ENCODE measurements around the gene HMGXB4.

The HMGXB4 gene

DNA sequence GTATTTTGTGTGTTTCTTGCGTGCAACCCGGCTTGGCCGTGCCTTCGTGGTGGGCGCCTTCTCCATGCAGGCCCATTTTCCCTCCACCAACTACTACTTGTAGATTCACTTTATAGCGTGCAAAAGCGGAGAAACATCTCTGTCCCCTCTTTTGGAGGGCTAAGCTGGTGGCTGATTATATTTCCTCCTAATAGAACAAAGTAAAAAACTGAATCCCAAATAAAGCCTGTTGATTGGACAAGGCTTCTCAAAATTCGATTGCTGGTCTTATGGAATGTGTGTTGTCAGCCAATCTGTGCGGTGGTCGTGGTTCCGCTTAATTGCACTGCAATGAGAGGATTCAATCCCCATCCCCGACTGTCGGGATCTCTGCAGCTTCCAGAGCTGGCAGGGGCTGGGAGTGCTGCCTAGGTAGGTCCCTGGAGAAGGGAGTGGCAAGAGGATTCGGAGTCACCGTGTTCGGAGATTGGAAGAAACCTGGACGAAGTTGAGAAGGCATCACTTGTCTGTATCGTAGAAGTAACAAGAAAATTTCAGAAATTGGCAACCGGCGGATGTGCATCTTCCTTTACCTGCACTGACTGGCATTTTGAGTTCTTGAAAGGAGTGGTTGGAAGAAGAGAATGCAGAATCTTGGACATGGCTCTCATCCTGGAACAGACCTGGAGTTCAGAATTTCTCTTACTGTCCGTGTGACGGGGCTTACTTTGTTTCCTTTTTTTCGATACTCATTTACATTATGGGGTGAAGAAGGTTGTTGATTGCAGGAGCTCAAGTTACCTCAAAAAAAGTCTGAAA is 1.1 kb downstream of the HMGXB4 start:
- DNase-seq (ENCODE audit: low spot score): peak; percentile 20

- no peak for DNase-seq (ENCODE audit: low spot score)
These were observed 7.7 kb downstream of the HMGXB4 start for GRCh38 chr22:35264986-35265385.

DNA sequence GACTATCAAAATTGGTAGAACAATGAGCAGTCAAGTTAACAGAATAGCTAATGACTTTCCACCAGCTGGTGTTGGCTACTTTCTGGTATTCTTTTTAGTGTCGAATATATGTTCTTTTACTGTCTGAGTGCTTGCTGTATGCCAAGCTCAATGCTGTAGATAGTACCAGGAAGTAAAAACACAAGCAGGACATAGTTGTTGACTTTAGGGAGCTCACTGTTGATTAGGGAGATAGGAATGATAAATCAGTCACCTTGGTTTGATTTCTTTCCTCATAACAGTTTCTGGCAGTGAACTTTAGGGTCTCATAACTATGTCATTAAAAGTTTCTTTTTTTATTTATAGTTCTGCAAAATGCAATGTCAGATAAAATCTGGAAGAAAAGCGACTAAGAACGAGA is 9.0 kb downstream of the HMGXB4 start:
- DNase-seq (ENCODE audit: low spot score): no peak

GRCh38 chr22:35269630-35270029 is 12.3 kb downstream of the HMGXB4 start:
- DNase-seq (ENCODE audit: low spot score): no peak

DNA sequence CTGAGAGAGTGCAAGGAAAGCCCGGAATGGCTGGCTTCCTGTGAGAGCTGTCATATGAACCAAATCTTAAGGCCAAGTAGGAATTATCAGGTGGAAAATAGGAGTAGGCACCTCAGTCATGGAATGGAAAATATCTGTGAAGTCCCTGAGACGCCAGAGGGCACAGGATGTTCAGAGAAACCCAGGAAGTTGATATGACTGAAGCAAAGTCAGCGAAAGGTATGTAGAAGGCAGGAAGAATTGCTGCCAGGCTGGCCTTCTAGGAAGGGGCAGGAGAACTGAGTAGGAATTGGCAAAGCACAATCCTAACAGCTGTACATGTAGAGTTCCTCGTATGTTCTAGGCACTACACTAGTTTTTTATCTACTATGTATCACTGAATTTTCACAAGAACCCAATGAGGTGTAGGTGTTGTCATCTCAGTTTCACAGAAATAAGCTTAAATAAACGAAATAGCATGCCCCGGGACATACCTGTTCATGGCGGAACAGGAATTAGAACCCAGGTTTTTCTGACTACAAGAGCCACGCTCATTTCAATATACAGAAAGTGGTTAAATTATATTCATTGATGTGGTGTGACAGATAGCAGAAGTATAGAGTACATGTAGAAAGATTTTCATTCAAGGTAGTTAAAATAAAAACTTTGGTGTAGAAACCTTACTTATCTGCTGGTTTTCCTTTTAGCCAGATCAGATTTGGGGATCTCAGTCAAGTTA is 17.0 kb downstream of the HMGXB4 start:
- DNase-seq (ENCODE audit: low spot score): no peak

DNA sequence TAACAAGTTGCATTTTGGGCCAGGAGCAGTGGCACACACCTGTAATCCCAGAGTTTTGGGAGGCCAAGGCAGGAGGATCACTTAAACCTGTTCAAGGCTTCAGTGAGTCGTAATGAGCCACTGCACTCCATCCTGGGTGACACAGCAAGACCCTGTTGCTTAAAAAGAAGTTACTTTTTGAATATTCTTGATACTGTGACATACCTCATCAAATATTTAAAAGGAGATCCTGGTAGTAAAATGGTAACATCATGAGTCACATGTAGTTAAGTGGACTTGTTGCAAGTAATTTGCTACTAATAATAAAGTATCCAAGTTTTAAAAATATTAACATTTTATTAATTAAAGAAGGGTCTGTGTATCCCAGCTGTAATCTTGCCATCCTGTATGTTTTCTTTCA is 18.3 kb downstream of the HMGXB4 start:
- no peak for DNase-seq (ENCODE audit: low spot score)

DNA sequence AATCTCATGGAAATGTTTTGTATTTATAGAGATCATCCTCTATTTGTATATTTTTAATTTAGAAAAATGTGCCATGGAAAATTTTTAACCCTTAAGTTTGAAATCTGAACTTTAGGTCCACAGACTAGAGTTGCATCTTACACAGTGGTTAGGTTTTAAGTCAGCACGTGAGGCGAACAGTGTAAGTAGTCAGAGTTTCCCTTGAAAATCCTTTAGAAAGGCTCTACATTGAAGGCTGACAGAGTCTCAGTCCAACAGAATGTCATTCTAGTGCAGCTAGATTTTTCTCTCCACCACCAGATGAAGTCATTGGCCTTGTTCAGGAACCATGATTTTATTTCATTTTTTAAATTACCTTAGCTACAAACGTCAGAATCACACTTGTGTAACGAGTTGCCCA is 18.7 kb downstream of the HMGXB4 start:
- DNase-seq (ENCODE audit: low spot score): no peak

DNA sequence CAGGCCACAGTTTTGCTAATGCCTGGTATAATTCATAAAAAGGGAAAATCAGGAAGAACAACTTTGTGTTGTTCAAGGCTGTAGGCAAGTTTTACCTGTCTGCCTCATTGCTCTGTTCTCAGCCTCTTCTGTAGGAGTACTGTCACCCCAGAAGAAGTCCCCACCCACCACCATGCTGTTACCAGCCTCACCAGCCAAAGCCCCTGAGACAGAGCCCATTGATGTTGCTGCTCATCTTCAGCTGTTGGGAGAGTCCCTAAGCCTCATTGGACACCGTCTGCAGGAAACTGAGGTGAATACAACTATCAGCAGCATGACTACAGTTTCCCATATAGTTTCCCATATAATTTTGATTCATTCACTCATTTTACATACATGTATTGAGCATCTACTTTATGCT is 30.8 kb downstream of the HMGXB4 start:
- DNase-seq (ENCODE audit: low spot score): no peak

DNA sequence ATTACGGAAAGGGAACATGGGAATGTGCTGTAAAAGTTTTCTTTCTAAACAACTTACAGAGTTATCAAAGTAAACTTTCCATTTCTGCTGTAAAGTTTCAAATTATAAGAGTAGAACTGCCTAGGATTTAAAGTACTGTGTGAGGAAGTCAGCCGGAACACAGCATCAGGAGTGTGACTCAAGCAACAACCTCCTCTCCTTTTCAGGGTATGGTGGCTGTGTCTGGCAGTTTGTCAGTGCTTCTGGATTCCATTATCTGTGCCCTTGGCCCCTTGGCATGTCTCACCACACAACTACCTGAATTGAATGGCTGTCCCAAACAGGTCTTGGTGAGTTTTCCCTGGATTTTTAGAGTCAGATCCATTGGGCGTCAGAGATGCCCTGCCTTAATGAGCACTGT is 35.5 kb downstream of the HMGXB4 start:
- no peak for DNase-seq (ENCODE audit: low spot score)

DNA sequence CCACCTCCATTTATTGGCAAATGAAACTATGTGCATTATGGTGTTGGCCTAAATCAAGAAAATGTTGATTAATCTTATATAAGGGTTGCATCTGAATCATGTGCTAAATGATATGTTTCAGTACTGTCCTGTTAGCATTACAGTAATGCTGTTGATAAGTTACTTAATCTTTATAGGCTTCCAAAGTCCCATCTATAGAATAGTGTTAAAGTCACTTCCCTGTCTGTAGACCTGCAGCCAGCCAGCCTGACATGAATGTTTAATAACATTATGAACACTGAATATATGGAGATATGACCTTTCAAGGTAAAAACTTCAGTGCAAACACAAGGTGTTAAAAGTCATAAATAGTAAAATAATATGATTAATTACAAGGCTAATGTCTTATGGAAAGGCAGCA is 38.8 kb downstream of the HMGXB4 start:
- DNase-seq (ENCODE audit: low spot score): no peak

DNA sequence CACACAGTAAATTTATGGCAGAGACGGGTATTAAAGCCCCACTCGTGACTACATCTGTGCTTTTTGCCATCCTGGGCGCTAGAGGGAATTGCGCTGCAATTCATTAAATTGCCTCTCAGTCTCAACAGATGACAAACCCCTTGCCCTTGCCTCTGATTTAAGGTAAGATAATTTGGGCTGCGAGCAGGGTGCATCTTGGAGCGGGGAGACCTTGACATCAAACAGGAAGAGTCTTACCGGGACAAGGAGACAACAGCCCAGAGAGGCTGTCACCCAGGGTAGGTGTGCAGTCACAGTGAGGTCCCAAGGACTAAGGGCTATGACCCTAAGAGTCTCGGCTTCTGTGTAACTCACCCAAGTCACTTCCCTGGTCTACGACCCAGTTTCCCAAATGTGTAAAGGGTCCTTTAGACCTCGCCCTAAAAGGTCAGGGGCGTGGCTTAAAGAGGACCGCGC is 42.0 kb downstream of the HMGXB4 start:
- peak; percentile 40 for DNase-seq (ENCODE audit: low spot score)

DNA sequence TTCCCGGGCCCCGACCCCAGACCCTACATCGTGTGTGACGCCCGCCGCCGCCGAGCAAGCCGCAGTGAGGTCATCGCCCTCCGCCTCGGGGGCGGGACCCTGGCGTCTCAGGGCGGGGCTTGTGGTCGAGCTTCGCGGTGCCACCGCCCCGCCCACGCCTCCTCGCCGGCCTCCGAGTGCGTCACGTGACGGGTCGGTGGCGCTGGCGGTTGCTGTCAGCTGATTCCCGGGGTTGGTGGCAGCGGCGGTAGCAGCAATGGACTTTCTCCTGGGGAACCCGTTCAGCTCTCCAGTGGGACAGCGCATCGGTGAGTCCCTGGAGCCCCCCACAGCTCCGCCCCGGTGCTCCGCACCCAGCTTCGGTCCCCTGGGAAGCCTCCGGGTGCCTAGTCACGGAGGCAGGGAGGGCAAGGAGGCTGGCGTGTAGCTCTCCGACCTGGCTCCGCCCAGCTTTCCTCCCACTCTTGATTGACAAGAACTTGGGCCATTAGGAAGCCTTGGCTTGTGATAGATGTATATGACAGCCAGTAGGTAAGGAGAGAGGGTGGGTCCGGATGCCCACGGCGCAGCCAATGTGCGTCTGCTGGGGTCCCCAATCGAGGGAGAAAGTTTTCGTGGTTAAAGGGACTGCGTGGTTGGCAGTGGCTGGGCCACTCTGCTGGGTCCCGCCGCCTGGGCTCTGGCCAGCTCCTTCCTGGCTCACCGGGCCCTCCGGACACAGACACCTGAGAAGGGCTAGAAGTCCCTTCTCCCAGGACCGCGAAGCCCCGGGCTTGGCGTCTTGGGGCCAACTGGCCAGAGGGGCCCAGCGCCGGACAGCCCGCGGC is 42.6 kb downstream of the HMGXB4 start, which contains the start of gene TOM1:
Gene TOM1, plus strand, starts transcription at position 222 of the 827 bp plus-strand sequence. Its CDS starts 35 bp downstream, at position 257.
- peak; percentile 98 for DNase-seq (ENCODE audit: low spot score)

DNA sequence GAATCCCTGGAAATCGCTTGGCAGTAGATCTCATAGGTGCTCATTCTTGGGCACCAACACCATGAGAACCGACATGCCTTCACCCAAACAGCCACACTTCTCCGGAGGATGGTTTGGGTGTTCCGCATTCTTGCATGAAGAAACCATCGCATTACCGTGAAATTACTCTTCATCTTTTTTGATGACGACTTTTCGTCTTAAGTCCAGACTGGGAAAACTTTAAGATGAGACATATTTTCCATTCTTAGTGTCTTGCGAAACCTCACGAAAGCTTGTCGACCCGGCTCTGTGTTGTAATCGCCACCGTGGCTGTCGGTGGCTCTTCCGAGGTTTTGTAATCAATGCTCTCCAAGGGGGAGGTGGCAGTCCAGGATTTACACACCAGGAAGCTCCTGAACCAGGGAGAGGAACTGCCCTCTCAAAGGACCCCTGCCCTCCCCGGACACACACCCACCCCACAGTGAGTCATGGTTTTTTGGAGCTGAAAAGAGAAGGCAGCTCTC is 44.1 kb downstream of the HMGXB4 start:
- DNase-seq (ENCODE audit: low spot score): peak; percentile 91

GRCh38 chr22:35303029-35303624 is 45.8 kb downstream of the HMGXB4 start:
- DNase-seq (ENCODE audit: low spot score): no peak

DNA sequence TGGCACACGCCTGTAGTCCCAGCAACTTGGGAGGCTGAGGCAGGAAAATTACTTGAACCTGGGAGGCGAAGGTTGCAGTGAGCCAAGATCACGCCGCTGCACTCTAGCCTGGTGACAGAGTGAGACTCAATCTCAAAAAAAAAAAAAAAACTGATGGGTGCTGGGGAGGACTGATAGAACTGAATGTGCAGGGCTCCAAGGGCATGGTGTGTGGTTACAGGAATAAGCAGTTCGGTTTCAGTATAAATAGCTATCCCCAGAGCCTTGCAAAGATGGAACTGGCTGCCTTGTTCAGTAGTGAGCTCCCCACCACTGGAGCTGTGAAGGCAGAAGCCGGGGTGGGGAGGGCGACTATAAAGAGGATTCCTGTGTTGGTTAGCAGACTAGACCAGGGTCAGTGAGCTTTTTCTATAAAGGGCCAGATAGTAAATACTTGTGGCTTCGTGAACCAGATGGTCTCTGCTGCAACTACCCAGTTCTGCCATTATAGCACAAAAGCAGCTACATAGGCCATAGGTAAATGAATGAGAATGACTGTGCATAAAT is 48.3 kb downstream of the HMGXB4 start:
- DNase-seq (ENCODE audit: low spot score): no peak

DNA sequence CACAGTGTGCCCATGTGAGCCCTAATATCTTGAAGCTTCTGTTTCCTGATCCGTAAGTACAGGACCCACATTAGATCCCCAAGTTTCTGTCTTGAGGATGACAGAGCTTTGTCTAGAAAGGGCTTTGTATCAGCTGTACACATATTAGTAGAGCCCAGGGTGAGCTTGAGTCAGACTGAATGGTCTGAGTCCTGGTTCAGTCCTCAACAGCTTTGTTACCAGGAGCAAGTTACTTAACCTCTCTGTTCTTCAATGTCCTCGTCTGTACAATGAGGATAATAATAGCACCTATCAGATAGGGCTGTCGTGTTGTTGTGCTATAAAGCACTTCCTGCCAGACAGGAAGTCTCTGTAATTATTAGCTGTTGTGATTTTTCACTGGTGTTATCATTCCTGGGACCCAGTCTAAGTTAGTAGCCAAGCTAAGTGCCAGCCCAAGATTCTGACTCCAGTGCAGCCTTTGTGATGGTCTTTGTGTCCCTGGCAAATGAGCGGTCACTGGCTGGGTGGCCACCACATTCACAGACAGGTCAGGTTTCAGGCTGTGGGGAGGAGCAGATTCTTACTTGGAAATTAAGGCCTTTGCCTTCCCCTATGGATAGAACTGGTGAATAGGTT is 49.2 kb downstream of the HMGXB4 start:
- DNase-seq (ENCODE audit: low spot score): no peak

- no peak for DNase-seq (ENCODE audit: low spot score)
These were observed 50.1 kb downstream of the HMGXB4 start for GRCh38 chr22:35307372-35307771.

GRCh38 chr22:35307892-35308291 is 50.6 kb downstream of the HMGXB4 start:
- DNase-seq (ENCODE audit: low spot score): no peak

DNA sequence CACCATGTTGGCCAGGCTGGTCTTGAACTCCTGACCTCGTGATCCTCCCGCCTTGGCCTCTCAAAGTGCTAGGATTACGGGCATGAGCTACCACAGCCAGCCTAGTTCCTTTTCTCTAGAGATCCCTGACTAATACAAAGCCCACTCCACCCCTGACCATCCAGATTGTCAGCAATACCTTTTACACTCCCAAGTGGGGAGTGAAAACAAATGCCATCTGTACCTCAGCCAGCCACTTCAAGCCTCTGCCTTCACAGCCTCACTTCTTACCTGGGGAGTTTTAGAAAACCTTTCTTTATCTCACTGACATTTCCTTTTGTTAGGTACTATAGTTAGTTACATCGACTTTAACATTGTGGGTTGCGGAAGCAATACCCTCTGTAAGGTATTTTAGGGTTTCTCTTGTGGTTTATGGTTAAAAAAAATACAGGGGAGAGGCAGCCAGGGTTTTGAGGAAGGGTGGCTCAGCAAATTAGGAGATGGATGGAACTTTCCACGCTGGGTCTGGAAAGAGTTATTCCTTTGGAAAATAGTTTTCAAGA is 51.3 kb downstream of the HMGXB4 start:
- no peak for DNase-seq (ENCODE audit: low spot score)

Data from AG20443 (cell line).